ENCODE data around the gene ENTHD1. TPM values are rescaled to one million over a fixed set of nuclear protein-coding genes. Genes with fewer than 3 reads are reported as not detected.
"Not testable (repeated sequence)": the region's sequence is repeated elsewhere in the genome, so short reads cannot be mapped to it uniquely, and the experiment has no call there.

Gene ENTHD1
- total RNA-seq, 3 donors from 2014 or later (not counting 1 experiment from before 2014, with no cell fraction given): not detected

DNA sequence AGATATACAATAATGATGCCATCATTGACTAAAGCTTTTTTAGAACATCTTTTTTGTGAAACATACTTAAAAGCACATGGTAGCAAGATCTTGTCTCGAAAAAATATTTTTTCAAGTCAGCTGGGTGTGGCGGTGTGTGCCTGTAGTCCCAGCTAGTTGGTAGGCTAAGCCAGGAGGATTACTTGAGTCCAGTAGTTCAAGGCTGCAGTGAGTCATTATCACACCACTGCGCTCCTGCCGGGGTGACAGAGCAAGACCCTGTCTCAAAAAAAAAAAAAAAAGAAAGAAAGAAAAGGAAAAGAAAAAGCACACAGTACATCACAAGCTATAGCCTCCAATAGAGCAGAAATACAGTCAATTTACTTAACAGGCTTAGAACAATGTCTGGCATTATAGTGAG is 37.0 kb downstream of the ENTHD1 start:
- Histone ChIP-seq H3K27ac (ENCODE audit: low read length) (no peak overlapping the region), H3K36me3 (ENCODE audit: control insufficient read depth, insufficient read depth, low read length) (no peaks in the 10 kb centered on the region), H3K27me3 (ENCODE audit: control insufficient read depth, insufficient read depth, low read length) (no peaks in the 10 kb centered on the region), H3K4me1 (ENCODE audit: control insufficient read depth, insufficient read depth, low read length) (no peaks in the 10 kb centered on the region), H3K4me3 (ENCODE audit: low read length) (no peak overlapping the region), H3K9me3 (ENCODE audit: control insufficient read depth, insufficient read depth, low read length) (no peaks in the 10 kb centered on the region)
- H3K4me3 Mint-ChIP-seq: no peak overlapping the region
- intact Hi-C loops (cut with micrococcal nuclease): no loop called here
- H3K9me3 Mint-ChIP-seq: no peaks in the 10 kb centered on the region
- DNase-seq (no peak), ATAC-seq (no peak)
- peaks cover under 1 to 2% of the 10 kb centered on the region in 2 donors for H3K27me3 Mint-ChIP-seq (ENCODE audit: low read depth in 2 of 2)
- no peaks in the 10 kb centered on the region for H3K36me3 Mint-ChIP-seq
- no peaks in the 10 kb centered on the region for H3K4me1 Mint-ChIP-seq
- TF ChIP-seq, protein P1, sequence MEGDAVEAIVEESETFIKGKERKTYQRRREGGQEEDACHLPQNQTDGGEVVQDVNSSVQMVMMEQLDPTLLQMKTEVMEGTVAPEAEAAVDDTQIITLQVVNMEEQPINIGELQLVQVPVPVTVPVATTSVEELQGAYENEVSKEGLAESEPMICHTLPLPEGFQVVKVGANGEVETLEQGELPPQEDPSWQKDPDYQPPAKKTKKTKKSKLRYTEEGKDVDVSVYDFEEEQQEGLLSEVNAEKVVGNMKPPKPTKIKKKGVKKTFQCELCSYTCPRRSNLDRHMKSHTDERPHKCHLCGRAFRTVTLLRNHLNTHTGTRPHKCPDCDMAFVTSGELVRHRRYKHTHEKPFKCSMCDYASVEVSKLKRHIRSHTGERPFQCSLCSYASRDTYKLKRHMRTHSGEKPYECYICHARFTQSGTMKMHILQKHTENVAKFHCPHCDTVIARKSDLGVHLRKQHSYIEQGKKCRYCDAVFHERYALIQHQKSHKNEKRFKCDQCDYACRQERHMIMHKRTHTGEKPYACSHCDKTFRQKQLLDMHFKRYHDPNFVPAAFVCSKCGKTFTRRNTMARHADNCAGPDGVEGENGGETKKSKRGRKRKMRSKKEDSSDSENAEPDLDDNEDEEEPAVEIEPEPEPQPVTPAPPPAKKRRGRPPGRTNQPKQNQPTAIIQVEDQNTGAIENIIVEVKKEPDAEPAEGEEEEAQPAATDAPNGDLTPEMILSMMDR (IDR thresholded peaks at IDR 0.05): no peak
- 100% methylated on average over 4 of the region's 4 CpGs for WGBS (ENCODE audit: insufficient coverage)
- no peak overlapping the region for H3K27ac Mint-ChIP-seq

DNA sequence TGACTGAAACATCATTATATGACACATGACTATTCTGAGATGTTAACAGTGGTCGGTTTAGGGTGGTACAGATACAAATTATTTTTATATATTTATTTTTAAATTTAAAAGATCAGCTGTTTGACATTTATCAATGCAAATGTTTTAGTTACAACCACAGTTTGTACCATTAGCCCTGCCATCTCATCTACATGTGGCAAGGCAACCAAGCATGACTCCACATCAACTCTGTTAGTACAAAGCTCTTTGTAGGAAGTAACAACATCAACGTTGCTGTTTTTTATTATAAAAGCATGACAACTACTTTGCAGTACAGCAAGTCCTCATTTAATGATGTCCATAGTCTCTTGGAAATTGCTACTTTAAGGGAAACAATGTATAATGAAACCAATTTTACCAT is 40.8 kb downstream of the ENTHD1 start:
- H3K27ac Mint-ChIP-seq: no peak overlapping the region

DNA sequence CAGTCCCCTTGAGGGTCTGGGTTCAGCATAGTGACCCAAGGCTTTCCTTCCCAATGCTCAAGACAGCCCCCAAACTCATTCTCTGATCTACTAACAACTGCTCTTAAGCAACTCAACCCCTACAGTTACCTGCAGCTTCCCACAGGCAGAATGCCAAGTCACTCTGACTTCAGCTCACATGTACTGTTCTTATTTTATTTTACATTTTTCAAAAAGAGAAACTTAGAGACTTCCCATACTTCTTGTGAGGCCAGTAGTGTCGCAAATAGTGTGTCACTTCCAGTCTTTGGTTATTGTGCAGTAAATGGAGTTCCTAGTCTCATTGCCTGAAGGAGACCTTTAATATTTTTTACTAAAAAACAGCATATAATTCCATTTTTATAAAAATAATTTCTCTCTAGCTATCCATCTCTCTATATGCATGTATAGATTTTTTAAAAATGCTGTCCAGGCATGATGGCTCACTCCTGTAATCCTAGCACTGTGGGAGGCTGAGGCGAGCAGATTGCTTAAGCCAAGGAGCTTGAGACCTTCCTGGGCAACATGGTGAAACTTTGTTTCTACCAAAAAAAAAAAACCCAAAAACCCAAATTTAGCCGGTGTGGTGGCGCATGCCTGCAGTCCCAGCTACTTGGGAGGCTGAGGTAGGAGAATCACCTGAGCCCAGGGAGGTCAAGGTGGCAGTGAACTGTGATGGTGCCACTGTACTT is 41.8 kb downstream of the ENTHD1 start:
- TF ChIP-seq, protein P1 (IDR thresholded peaks at IDR 0.05): no peak
- Mint-ChIP-seq H3K27me3 (ENCODE audit: low read depth in 2 of 2) (peaks cover 5 to 12% of the 10 kb centered on the region in 2 donors), H3K4me1 (no peaks in the 10 kb centered on the region), H3K9me3 (no peaks in the 10 kb centered on the region), H3K27ac (no peak overlapping the region), H3K4me3 (no peak overlapping the region), H3K36me3 (no peaks in the 10 kb centered on the region)
- Histone ChIP-seq H3K9me3 (ENCODE audit: control insufficient read depth, insufficient read depth, low read length) (no peaks in the 10 kb centered on the region), H3K4me1 (ENCODE audit: control insufficient read depth, insufficient read depth, low read length) (no peaks in the 10 kb centered on the region), H3K27me3 (ENCODE audit: control insufficient read depth, insufficient read depth, low read length) (no peaks in the 10 kb centered on the region), H3K27ac (ENCODE audit: low read length) (no peak overlapping the region), H3K36me3 (ENCODE audit: control insufficient read depth, insufficient read depth, low read length) (no peaks in the 10 kb centered on the region), H3K4me3 (ENCODE audit: low read length) (no peak overlapping the region)
- 96% methylated on average over 3 of the region's 4 CpGs for WGBS (ENCODE audit: insufficient coverage)
- DNase-seq: no peak
- ATAC-seq: peak in 1 of 3 donors; percentile 35
- intact Hi-C loops (cut with micrococcal nuclease): no loop called here

More for the DNA sequence above, 40.8 kb downstream of the ENTHD1 start:
- Mint-ChIP-seq H3K27me3 (ENCODE audit: low read depth in 2 of 2) (peaks cover 5 to 12% of the 10 kb centered on the region in 2 donors), H3K4me1 (no peaks in the 10 kb centered on the region), H3K4me3 (no peak overlapping the region), H3K36me3 (no peaks in the 10 kb centered on the region), H3K9me3 (no peaks in the 10 kb centered on the region)
- Histone ChIP-seq H3K36me3 (ENCODE audit: control insufficient read depth, insufficient read depth, low read length) (no peaks in the 10 kb centered on the region), H3K4me3 (ENCODE audit: low read length) (no peak overlapping the region), H3K4me1 (ENCODE audit: control insufficient read depth, insufficient read depth, low read length) (no peaks in the 10 kb centered on the region), H3K9me3 (ENCODE audit: control insufficient read depth, insufficient read depth, low read length) (no peaks in the 10 kb centered on the region), H3K27ac (ENCODE audit: low read length) (no peak overlapping the region), H3K27me3 (ENCODE audit: control insufficient read depth, insufficient read depth, low read length) (no peaks in the 10 kb centered on the region)
- DNase-seq (no peak), ATAC-seq (no peak)
- intact Hi-C loops (cut with micrococcal nuclease): no loop called here
- TF ChIP-seq, protein P1 (IDR thresholded peaks at IDR 0.05): no peak
- 67% methylated on average over 1 of the region's 2 CpGs for WGBS (ENCODE audit: insufficient coverage)

DNA sequence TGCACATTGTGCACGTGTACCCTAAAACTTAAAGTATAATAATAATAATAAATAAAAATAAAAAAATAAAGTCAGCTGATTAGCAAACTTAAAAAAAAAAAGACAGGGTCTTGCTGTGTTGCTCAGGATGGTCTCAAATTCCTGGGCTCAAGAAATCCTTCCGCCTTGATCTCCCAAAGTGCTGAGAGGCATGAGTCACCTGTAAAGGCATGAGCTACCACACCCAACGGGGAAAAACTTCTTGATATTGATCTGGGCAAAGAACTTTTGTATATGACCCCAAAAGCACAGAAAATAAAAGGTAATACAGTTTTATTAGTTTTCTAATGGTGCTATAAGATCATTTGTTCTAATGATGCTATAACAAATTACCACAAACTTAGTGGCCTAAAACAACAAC is 46.1 kb downstream of the ENTHD1 start:
- DNase-seq: no peak
- no peaks in the 10 kb centered on the region for H3K9me3 ChIP-seq (ENCODE audit: control insufficient read depth, insufficient read depth, low read length)
- peaks cover 10 to 12% of the 10 kb centered on the region in 2 donors for H3K27me3 Mint-ChIP-seq (ENCODE audit: low read depth in 2 of 2)
- no peak overlapping the region for H3K27ac ChIP-seq (ENCODE audit: low read length)
- no peaks in the 10 kb centered on the region for H3K36me3 Mint-ChIP-seq
- no peaks in the 10 kb centered on the region for H3K4me1 ChIP-seq (ENCODE audit: control insufficient read depth, insufficient read depth, low read length)
- TF ChIP-seq, protein P1 (IDR thresholded peaks at IDR 0.05): no peak
- no peaks in the 10 kb centered on the region for H3K4me1 Mint-ChIP-seq
- no peak overlapping the region for H3K4me3 Mint-ChIP-seq
- no peaks in the 10 kb centered on the region for H3K9me3 Mint-ChIP-seq
- WGBS (ENCODE audit: insufficient coverage): 90% methylated on average over 2 of the region's 3 CpGs
- H3K27me3 ChIP-seq (ENCODE audit: control insufficient read depth, insufficient read depth, low read length): no peaks in the 10 kb centered on the region
- no peaks in the 10 kb centered on the region for H3K36me3 ChIP-seq (ENCODE audit: control insufficient read depth, insufficient read depth, low read length)
- intact Hi-C loops (cut with micrococcal nuclease): no loop called here
- H3K27ac Mint-ChIP-seq: no peak overlapping the region
- no peak for ATAC-seq
- H3K4me3 ChIP-seq (ENCODE audit: low read length): no peak overlapping the region

DNA sequence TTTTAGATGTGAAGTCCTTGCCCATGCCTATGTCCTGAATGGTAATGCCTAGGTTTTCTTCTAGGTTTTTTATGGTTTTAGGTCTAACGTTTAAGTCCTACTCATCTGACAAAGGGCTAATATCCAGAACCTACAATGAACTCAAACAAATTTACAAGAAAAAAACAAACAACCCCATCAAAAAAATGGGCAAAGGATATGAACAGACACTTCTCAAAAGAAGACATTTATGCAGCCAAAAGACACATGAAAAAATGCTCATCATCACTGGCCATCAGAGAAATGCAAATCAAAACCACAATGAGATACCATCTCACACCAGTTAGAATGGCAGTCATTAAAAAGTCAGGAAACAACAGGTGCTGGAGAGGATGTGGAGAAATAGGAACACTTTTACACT is 47.0 kb downstream of the ENTHD1 start:
- H3K27me3 ChIP-seq (ENCODE audit: control insufficient read depth, insufficient read depth, low read length); H3K27ac Mint-ChIP-seq; ATAC-seq; H3K27me3 Mint-ChIP-seq (ENCODE audit: low read depth in 2 of 2); H3K4me3 Mint-ChIP-seq; DNase-seq; H3K36me3 Mint-ChIP-seq; intact Hi-C loops (cut with micrococcal nuclease); H3K9me3 ChIP-seq (ENCODE audit: control insufficient read depth, insufficient read depth, low read length); H3K4me1 ChIP-seq (ENCODE audit: control insufficient read depth, insufficient read depth, low read length); H3K9me3 Mint-ChIP-seq; H3K27ac ChIP-seq (ENCODE audit: low read length); H3K4me3 ChIP-seq (ENCODE audit: low read length); H3K4me1 Mint-ChIP-seq; H3K36me3 ChIP-seq (ENCODE audit: control insufficient read depth, insufficient read depth, low read length): not testable (repeated sequence)
- WGBS (ENCODE audit: insufficient coverage): 100% methylated on average over 1 of the region's 1 CpG

Measured in natural killer cell (primary cell).